ENCODE data around the gene VOPP1.

DNA sequence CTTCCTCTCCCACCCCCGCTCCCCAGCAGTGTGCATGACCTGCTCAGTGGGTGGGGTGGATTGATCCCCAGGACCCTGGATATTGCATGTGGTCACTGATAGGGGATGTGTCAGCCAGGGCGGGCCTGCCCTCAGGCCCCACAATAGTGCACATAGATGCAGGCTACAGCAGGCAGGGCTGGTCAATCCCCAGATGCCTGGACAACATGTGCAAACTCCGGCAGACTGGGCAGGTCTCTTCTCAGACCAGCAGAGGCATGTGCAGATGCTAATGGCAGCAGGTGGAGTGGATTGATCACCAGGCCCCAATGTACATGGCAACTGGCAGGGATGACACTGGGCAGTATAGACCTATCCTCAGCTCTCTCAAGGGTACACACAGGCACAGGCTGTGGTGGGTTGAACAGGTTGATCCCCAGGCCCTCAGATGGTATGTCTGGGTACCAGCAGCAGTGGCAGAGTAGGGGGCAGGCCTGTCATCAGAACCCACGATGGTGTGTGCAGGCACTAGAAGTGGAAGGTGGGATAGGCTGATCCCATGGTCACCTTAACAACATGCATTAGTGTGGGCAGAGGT, 108.5 kb downstream of the VOPP1 start:
- no peak for TF ChIP-seq POLR2A (IDR thresholded peaks at IDR 0.05)
- TF ChIP-seq, protein P1, sequence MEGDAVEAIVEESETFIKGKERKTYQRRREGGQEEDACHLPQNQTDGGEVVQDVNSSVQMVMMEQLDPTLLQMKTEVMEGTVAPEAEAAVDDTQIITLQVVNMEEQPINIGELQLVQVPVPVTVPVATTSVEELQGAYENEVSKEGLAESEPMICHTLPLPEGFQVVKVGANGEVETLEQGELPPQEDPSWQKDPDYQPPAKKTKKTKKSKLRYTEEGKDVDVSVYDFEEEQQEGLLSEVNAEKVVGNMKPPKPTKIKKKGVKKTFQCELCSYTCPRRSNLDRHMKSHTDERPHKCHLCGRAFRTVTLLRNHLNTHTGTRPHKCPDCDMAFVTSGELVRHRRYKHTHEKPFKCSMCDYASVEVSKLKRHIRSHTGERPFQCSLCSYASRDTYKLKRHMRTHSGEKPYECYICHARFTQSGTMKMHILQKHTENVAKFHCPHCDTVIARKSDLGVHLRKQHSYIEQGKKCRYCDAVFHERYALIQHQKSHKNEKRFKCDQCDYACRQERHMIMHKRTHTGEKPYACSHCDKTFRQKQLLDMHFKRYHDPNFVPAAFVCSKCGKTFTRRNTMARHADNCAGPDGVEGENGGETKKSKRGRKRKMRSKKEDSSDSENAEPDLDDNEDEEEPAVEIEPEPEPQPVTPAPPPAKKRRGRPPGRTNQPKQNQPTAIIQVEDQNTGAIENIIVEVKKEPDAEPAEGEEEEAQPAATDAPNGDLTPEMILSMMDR (IDR thresholded peaks at IDR 0.05), result no peak
